CD4-positive, CD25-positive, alpha-beta regulatory T cell (primary cell): ENCODE results near the gene NOXO1. TPM values are rescaled to one million over a fixed set of nuclear protein-coding genes. Genes with fewer than 3 reads are reported as not detected.

Experiments used
- ATAC-seq, 2 donors: fragments of 150-1000 bp; cut with Tn5 transposase; one replicate each; pipeline ENCODE4 v1.10.0; 2021; ENCODE audit warnings: low read depth in 2 of 2, moderate number of reproducible peaks in 2 of 2, moderate library complexity in 1 of 2
- DNase-seq, 3 donors: peaks; one replicate each; pipeline versions ENCODE4 v3.0.0 to v3.0.0-alpha.2; 2012 to 2022; ENCODE audit warnings: mixed read lengths in 1 of 3
- H3K27ac ChIP-seq: one replicate; pipeline ENCODE4 v1.7.0; 2013; ENCODE audit warnings: mild to moderate bottlenecking, low read length; ENCODE audit not compliant: insufficient read depth, poor library complexity, severe bottlenecking
- H3K27me3 ChIP-seq: one replicate; pipeline ENCODE4 v1.7.0; 2013; ENCODE audit warnings: low read length; ENCODE audit not compliant: control insufficient read depth, insufficient read depth
- H3K36me3 ChIP-seq: one replicate; pipeline ENCODE4 v1.7.0; 2013; ENCODE audit warnings: mild to moderate bottlenecking, low read length, moderate library complexity; ENCODE audit not compliant: control insufficient read depth, insufficient read depth
- H3K4me1 ChIP-seq: 2 replicates; pipeline ENCODE4 v1.7.0; 2013; ENCODE audit warnings: mild to moderate bottlenecking, low read length; ENCODE audit not compliant: insufficient read depth, control insufficient read depth, poor library complexity, severe bottlenecking
- H3K4me3 ChIP-seq: one replicate; pipeline ENCODE4 v1.7.0; 2013; ENCODE audit warnings: low read depth, mild to moderate bottlenecking, low read length, moderate library complexity
- H3K9me3 ChIP-seq, 2 experiments: 1 replicate in 1 of 2; 2 replicates in 1 of 2; pipeline ENCODE4 v1.7.0; 2013; ENCODE audit warnings: low read length in 2 of 2, mild to moderate bottlenecking in 1 of 2, moderate library complexity in 1 of 2; ENCODE audit not compliant: control insufficient read depth in 2 of 2
- H3K27ac Mint-ChIP-seq, 3 donors: one replicate each; pipeline ENCODE4 v1.8.0; 2020 to 2022; ENCODE audit warnings: mild to moderate bottlenecking in 3 of 3, mixed read lengths in 3 of 3, moderate library complexity in 2 of 3
- H3K27me3 Mint-ChIP-seq: one replicate; pipeline ENCODE4 v1.8.0; 2022; ENCODE audit warnings: mild to moderate bottlenecking, mixed read lengths
- H3K36me3 Mint-ChIP-seq: one replicate; pipeline ENCODE4 v1.8.0; 2020; ENCODE audit warnings: mixed read lengths
- H3K4me1 Mint-ChIP-seq, 4 donors: one replicate each; pipeline ENCODE4 v1.8.0; 2020 to 2022; ENCODE audit warnings: mixed read lengths in 4 of 4, mild to moderate bottlenecking in 1 of 4
- H3K4me3 Mint-ChIP-seq, 4 donors: one replicate each; pipeline ENCODE4 v1.8.0; 2020 to 2022; ENCODE audit warnings: mild to moderate bottlenecking in 4 of 4, mixed read lengths in 4 of 4, moderate library complexity in 3 of 4
- H3K9me3 Mint-ChIP-seq, 7 donors: one replicate each; pipeline ENCODE4 v1.8.0; 2020 to 2022; ENCODE audit warnings: mixed read lengths in 7 of 7, mild to moderate bottlenecking in 3 of 7, moderate library complexity in 2 of 7
- polyA plus RNA-seq, 4 donors: library from polyadenylated mRNA; unstranded; fragments of 300-500 nt; fragmentation: Illumina TruSeq; gene quantifications; one replicate each; pipeline ENCODE4 v1.2.3, GENCODE V29; 2021
- total RNA-seq: library from RNA; stranded (reverse); gene quantifications from one replicate; pipeline ENCODE4 v1.2.3, GENCODE V29; 2022

Gene NOXO1
- total and polyA plus RNA-seq, 5 donors from 2014 or later: 0.16 to 0.47 (median 0.35) TPM; not detected in 2

DNA sequence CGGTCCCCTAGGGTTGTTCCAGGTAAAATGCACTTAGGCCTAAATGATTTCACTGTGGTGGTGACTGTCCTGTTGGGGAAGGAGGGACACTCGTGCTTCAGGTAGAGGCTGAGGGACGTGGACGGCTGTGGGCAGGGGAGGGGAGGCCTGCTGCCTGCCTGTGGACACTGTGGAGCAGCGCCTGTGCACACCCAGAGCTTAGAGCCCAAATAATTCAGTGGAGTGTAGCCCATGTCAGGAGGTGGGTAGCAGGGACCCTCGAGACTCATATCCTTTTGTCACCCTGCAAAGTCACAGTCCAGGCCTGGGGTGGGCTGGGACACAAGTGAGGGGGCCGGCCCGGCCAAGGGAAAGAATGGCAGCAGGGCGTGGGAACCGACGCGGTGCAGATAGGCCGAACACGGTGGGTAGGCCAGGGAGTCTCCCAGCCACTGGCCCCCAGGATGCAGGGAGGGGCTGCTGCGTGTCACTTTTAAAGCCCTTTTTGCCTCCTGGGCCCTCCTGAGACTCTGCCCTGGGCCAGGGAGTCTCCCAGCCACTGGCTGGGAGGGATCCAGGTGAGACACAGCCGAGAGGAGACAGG, 44.7 kb upstream of the NOXO1 start:
- no peaks in the 10 kb centered on the region for H3K36me3 Mint-ChIP-seq
- Histone ChIP-seq H3K4me1 (peaks cover 29% of the 10 kb centered on the region), H3K27ac (no peak overlapping the region), H3K36me3 (no peaks in the 10 kb centered on the region), H3K9me3 (no peaks in the 10 kb centered on the region), H3K4me3 (no peak overlapping the region), H3K27me3 (no peaks in the 10 kb centered on the region)
- H3K4me3 Mint-ChIP-seq: peak overlapping the region in 3 of 4 donors; percentile 43 to 61 (median 57)
- H3K27me3 Mint-ChIP-seq: peaks cover 44% of the 10 kb centered on the region
- H3K4me1 Mint-ChIP-seq: peaks cover 0 to 23% (median 6%) of the 10 kb centered on the region in 4 donors
- H3K9me3 Mint-ChIP-seq: no peaks in the 10 kb centered on the region
- ATAC-seq (no peak), DNase-seq (no peak)
- peak overlapping the region in 1 of 3 donors; percentile 56 for H3K27ac Mint-ChIP-seq

GRCh38 chr16:2025251-2025650, 44.0 kb upstream of the NOXO1 start:
- H3K27ac ChIP-seq: no peak overlapping the region
- no peaks in the 10 kb centered on the region for H3K27me3 ChIP-seq
- DNase-seq: no peak
- Mint-ChIP-seq H3K9me3 (no peaks in the 10 kb centered on the region), H3K4me1 (peaks cover 0 to 25% (median 6%) of the 10 kb centered on the region in 4 donors), H3K27me3 (peaks cover 50% of the 10 kb centered on the region), H3K27ac (no peak overlapping the region), H3K36me3 (no peaks in the 10 kb centered on the region), H3K4me3 (peak overlapping the region in 1 of 4 donors; percentile 57)
- no peak for ATAC-seq
- H3K4me3 ChIP-seq: no peak overlapping the region
- no peaks in the 10 kb centered on the region for H3K9me3 ChIP-seq
- H3K36me3 ChIP-seq: no peaks in the 10 kb centered on the region
- H3K4me1 ChIP-seq: peaks cover 33% of the 10 kb centered on the region

DNA sequence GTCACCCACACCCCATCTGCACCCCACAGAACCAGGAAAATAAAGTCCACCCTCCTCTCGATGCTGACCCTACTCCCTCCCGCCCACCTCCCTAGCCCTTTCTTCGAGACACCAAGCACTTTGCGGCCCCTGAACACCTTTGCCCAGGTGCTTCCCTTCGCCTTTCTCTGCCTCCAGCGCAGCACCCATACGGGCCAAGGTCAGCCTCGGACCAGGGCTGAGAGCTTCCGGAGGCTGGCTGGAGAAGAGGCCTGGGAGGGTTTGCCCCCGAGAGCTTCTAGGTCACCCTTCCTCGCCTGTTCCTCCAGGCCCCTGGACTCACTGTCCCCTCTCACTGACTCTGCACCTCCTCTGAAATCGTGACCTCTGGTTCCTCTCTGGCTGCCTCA, 42.8 kb upstream of the NOXO1 start:
- H3K27ac Mint-ChIP-seq: peak overlapping the region in 1 of 3 donors; percentile 62
- no peaks in the 10 kb centered on the region for H3K9me3 ChIP-seq
- H3K9me3 Mint-ChIP-seq: no peaks in the 10 kb centered on the region
- H3K36me3 Mint-ChIP-seq: no peaks in the 10 kb centered on the region
- H3K27me3 ChIP-seq: no peaks in the 10 kb centered on the region
- H3K4me3 Mint-ChIP-seq: peak overlapping the region in 2 of 4 donors; percentile 22 to 52
- peaks cover 0 to 25% (median 6%) of the 10 kb centered on the region in 4 donors for H3K4me1 Mint-ChIP-seq
- H3K27ac ChIP-seq: no peak overlapping the region
- H3K4me1 ChIP-seq: peaks cover 42% of the 10 kb centered on the region
- ATAC-seq (no peak), DNase-seq (no peak)
- no peaks in the 10 kb centered on the region for H3K36me3 ChIP-seq
- no peak overlapping the region for H3K4me3 ChIP-seq
- H3K27me3 Mint-ChIP-seq: peaks cover 51% of the 10 kb centered on the region

DNA sequence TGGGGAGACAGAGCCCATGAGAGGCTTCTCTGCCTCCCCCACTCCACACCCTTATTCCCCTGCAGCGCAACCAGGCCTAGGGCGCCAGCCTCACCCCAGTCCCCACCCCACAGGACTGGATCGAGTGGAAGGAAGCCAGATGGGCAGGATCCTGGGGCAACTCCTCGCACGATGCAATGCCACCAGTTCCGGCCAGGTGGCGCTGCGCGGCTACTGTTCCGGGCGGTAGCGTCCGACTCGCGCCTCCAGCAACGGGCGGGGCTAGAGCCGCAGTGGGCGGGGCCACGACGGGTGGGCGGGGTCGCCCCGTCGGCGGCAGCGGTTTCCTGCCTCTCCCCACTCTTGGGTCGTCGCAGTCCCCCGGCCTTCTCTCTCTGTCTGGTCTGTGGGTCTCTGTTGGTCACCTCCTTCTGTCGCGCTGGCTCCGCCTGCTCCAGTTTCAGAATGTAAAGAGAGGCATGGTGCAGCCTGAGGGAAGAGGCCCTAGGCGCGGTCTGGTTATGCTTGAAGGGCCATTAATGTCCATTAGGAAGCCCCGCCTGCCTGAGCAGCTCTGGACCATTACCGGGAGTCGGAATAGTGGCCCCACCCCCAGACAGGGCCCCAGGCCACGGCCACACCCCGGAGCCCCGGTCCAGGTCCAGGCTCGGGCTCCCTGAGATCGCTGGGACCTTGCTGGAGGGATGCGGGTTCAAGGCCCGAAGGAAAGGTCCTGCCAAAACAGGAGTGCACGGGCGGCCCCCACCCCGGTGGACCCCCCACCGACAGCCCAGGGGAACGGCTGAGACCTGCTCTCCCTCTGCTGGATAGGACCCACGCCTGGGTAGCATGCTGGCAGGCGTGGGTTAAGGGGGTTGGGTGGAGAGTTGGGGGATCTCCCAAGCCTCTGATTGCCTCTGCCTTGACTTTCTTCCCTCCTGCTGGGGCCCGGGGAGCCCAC, 42.1 kb upstream of the NOXO1 start:
- H3K27me3 Mint-ChIP-seq: peaks cover 55% of the 10 kb centered on the region
- peak overlapping the region; percentile 60 to 80 (median 74) for H3K4me3 Mint-ChIP-seq
- ATAC-seq: peak; percentile 88 to 90
- Histone ChIP-seq H3K9me3 (no peaks in the 10 kb centered on the region), H3K4me3 (no peak overlapping the region), H3K36me3 (no peaks in the 10 kb centered on the region), H3K4me1 (peaks cover 42% of the 10 kb centered on the region), H3K27me3 (no peaks in the 10 kb centered on the region), H3K27ac (no peak overlapping the region)
- peak; percentile 90 to 92 (median 91) for DNase-seq
- H3K9me3 Mint-ChIP-seq: no peaks in the 10 kb centered on the region
- H3K4me1 Mint-ChIP-seq: peaks cover 0 to 25% (median 6%) of the 10 kb centered on the region in 4 donors
- no peaks in the 10 kb centered on the region for H3K36me3 Mint-ChIP-seq
- H3K27ac Mint-ChIP-seq: peak overlapping the region in 1 of 3 donors; percentile 88

DNA sequence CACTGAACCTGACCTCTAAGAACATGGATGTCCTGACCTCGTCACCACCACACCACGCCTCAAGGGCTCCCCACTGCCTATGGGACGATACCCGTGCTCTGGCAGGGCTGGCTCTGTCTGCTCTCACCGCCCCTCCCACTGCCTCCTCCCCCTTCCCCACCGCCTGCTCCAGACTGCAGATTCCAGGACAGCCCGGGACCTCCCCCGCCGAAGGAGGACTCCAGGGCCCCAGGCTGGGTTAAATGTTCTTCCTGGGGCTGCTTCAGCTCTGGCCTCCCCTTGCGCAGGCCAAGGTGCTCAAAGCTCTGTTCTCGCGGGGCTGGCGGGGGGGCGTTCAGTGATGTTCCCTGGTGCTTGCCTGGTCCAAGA, 41.4 kb upstream of the NOXO1 start:
- Histone ChIP-seq H3K4me1 (peaks cover 42% of the 10 kb centered on the region), H3K9me3 (no peaks in the 10 kb centered on the region), H3K27me3 (no peaks in the 10 kb centered on the region), H3K36me3 (no peaks in the 10 kb centered on the region), H3K4me3 (no peak overlapping the region), H3K27ac (no peak overlapping the region)
- Mint-ChIP-seq H3K27me3 (peaks cover 49% of the 10 kb centered on the region), H3K9me3 (no peaks in the 10 kb centered on the region), H3K4me1 (peaks cover 0 to 21% (median 6%) of the 10 kb centered on the region in 4 donors), H3K36me3 (no peaks in the 10 kb centered on the region), H3K4me3 (peak overlapping the region in 3 of 4 donors; percentile 60 to 74 (median 74)), H3K27ac (no peak overlapping the region)
- peak; percentile 2 to 6 for ATAC-seq
- DNase-seq: peak in 1 of 3 donors; percentile 23

GRCh38 chr16:2019921-2020831, 38.9 kb upstream of the NOXO1 start:
- no peak overlapping the region for H3K4me3 Mint-ChIP-seq
- H3K27me3 Mint-ChIP-seq: peaks cover 40% of the 10 kb centered on the region
- Histone ChIP-seq H3K4me1 (peaks cover 28% of the 10 kb centered on the region), H3K9me3 (no peaks in the 10 kb centered on the region), H3K27ac (no peak overlapping the region), H3K36me3 (no peaks in the 10 kb centered on the region), H3K27me3 (no peaks in the 10 kb centered on the region), H3K4me3 (no peak overlapping the region)
- ATAC-seq: no peak
- H3K9me3 Mint-ChIP-seq: no peaks in the 10 kb centered on the region
- no peak overlapping the region for H3K27ac Mint-ChIP-seq
- no peak for DNase-seq
- H3K36me3 Mint-ChIP-seq: no peaks in the 10 kb centered on the region
- H3K4me1 Mint-ChIP-seq: peaks cover 0 to 14% (median 5%) of the 10 kb centered on the region in 4 donors

GRCh38 chr16:2019518-2019920, 38.2 kb upstream of the NOXO1 start, which contains the start of gene NPW:
NPW (plus strand) TSS chr16:2019785.
- Mint-ChIP-seq H3K4me3 (peak within 1 kb of the TSS in 2 of 4 donors; percentile 43 to 69), H3K27me3 (peaks cover 40% of the 10 kb centered on the region), H3K27ac (no peak within 1 kb of the TSS), H3K9me3 (no peaks in the 10 kb centered on the region), H3K4me1 (peaks cover 0 to 14% (median 5%) of the 10 kb centered on the region in 4 donors), H3K36me3 (no peaks in the 10 kb centered on the region)
- ATAC-seq (no peak), DNase-seq (no peak)
- Histone ChIP-seq H3K27ac (no peak within 1 kb of the TSS), H3K4me3 (no peak within 1 kb of the TSS), H3K9me3 (no peaks in the 10 kb centered on the region), H3K4me1 (peaks cover 28% of the 10 kb centered on the region), H3K27me3 (no peaks in the 10 kb centered on the region), H3K36me3 (no peaks in the 10 kb centered on the region)
